Activated CD4-positive, alpha-beta memory T cell treated with anti-CD3 and anti-CD28 coated beads, Interleukin-2, amount 10 ng/mL, durations not matched to agents 7 days and 5 days (primary cell): ENCODE measurements around the gene ROBO2. TPM values are rescaled to one million over a fixed set of nuclear protein-coding genes. Genes with fewer than 3 reads are reported as not detected.

ENCODE experiments used
- CTCF ChIA-PET: fragments of 350-600 bp; sonication (Branson Sonifier 250); formaldehyde crosslinking; loops from one replicate; lab custom pipeline; 2021; ENCODE audit warnings: antibody characterized with exemption, inconsistent platforms; lab: Charles Lee
- POLR2A ChIA-PET: fragments of 350-600 bp; sonication (Branson Sonifier 250); formaldehyde crosslinking; loops from one replicate; lab custom pipeline; 2021; ENCODE audit warnings: antibody characterized with exemption; lab: Charles Lee
- DNase-seq: peaks from one replicate; pipeline ENCODE4 v3.0.0-alpha.2; 2020
- H3K27ac Mint-ChIP-seq: one replicate; pipeline ENCODE4 v1.8.0; 2021; ENCODE audit warnings: mild to moderate bottlenecking, mixed read lengths
- H3K27me3 Mint-ChIP-seq: one replicate; pipeline ENCODE4 v1.8.0; 2021; ENCODE audit warnings: mixed read lengths
- H3K36me3 Mint-ChIP-seq: one replicate; pipeline ENCODE4 v1.8.0; 2021; ENCODE audit warnings: low read depth, mixed read lengths
- H3K4me1 Mint-ChIP-seq: one replicate; pipeline ENCODE4 v1.8.0; 2021; ENCODE audit warnings: mixed read lengths
- H3K4me3 Mint-ChIP-seq: one replicate; pipeline ENCODE4 v1.8.0; 2021; ENCODE audit warnings: mild to moderate bottlenecking, mixed read lengths
- H3K9me3 Mint-ChIP-seq: one replicate; pipeline ENCODE4 v1.8.0; 2021; ENCODE audit warnings: mixed read lengths
- total RNA-seq, 2 experiments: library from RNA; stranded (reverse); gene quantifications; one replicate each; pipeline ENCODE4 v1.2.3, GENCODE V29; 2021

ROBO2 gene
- total RNA-seq, 2 experiments from 2014 or later: not detected

- no peaks in the 10 kb centered on the region for H3K36me3 Mint-ChIP-seq
- peaks cover 4% of the 10 kb centered on the region for H3K9me3 Mint-ChIP-seq
- no peak overlapping the region for H3K27ac Mint-ChIP-seq
- H3K27me3 Mint-ChIP-seq: no peaks in the 10 kb centered on the region
- no peak overlapping the region for H3K4me3 Mint-ChIP-seq
- ChIA-PET POLR2A (no interaction called here), CTCF (no interaction called here)
- no peaks in the 10 kb centered on the region for H3K4me1 Mint-ChIP-seq
- DNase-seq: no peak
These were observed 25.9 kb downstream of the ROBO2 start for GRCh38 chr3:77065750-77066149.

- no peak for DNase-seq
- H3K27ac Mint-ChIP-seq: no peak overlapping the region
These were observed 26.9 kb downstream of the ROBO2 start for GRCh38 chr3:77066829-77067228.

GRCh38 chr3:77068808-77069207, 28.9 kb downstream of the ROBO2 start:
- Mint-ChIP-seq H3K27ac (no peak overlapping the region), H3K4me3 (no peak overlapping the region), H3K36me3 (no peaks in the 10 kb centered on the region), H3K4me1 (no peaks in the 10 kb centered on the region), H3K27me3 (no peaks in the 10 kb centered on the region), H3K9me3 (peaks cover 12% of the 10 kb centered on the region)
- CTCF ChIA-PET: no interaction called here
- DNase-seq: no peak
- POLR2A ChIA-PET: no interaction called here

More at GRCh38 chr3:77066829-77067228, 26.9 kb downstream of the ROBO2 start:
- POLR2A ChIA-PET: no interaction called here
- Mint-ChIP-seq H3K9me3 (peaks cover 7% of the 10 kb centered on the region), H3K4me1 (no peaks in the 10 kb centered on the region), H3K27me3 (no peaks in the 10 kb centered on the region), H3K4me3 (no peak overlapping the region), H3K36me3 (no peaks in the 10 kb centered on the region)
- CTCF ChIA-PET: no interaction called here

- no peak overlapping the region for H3K4me3 Mint-ChIP-seq
- H3K9me3 Mint-ChIP-seq: peaks cover 16% of the 10 kb centered on the region
- ChIA-PET CTCF (no interaction called here), POLR2A (no interaction called here)
- no peaks in the 10 kb centered on the region for H3K27me3 Mint-ChIP-seq
- H3K4me1 Mint-ChIP-seq: no peaks in the 10 kb centered on the region
- DNase-seq: no peak
- no peaks in the 10 kb centered on the region for H3K36me3 Mint-ChIP-seq
- no peak overlapping the region for H3K27ac Mint-ChIP-seq
These were observed 31.5 kb downstream of the ROBO2 start for GRCh38 chr3:77071364-77071763.

GRCh38 chr3:77071809-77072208, 31.9 kb downstream of the ROBO2 start:
- Mint-ChIP-seq H3K9me3 (peaks cover 16% of the 10 kb centered on the region), H3K4me3 (no peak overlapping the region), H3K27me3 (no peaks in the 10 kb centered on the region), H3K27ac (no peak overlapping the region), H3K4me1 (no peaks in the 10 kb centered on the region), H3K36me3 (no peaks in the 10 kb centered on the region)
- POLR2A ChIA-PET: no interaction called here
- CTCF ChIA-PET: no interaction called here
- DNase-seq: no peak

- CTCF ChIA-PET: no interaction called here
- no peaks in the 10 kb centered on the region for H3K4me1 Mint-ChIP-seq
- no peaks in the 10 kb centered on the region for H3K36me3 Mint-ChIP-seq
- H3K9me3 Mint-ChIP-seq: peaks cover 16% of the 10 kb centered on the region
- no peak overlapping the region for H3K4me3 Mint-ChIP-seq
- no peak overlapping the region for H3K27ac Mint-ChIP-seq
- no peaks in the 10 kb centered on the region for H3K27me3 Mint-ChIP-seq
- POLR2A ChIA-PET: no interaction called here
- no peak for DNase-seq
These were observed 32.3 kb downstream of the ROBO2 start for GRCh38 chr3:77072232-77072631.

GRCh38 chr3:77078279-77078678, 38.4 kb downstream of the ROBO2 start:
- no peak for DNase-seq
- ChIA-PET CTCF (no interaction called here), POLR2A (no interaction called here)
- H3K27ac Mint-ChIP-seq: no peak overlapping the region
- no peaks in the 10 kb centered on the region for H3K4me1 Mint-ChIP-seq
- H3K9me3 Mint-ChIP-seq: peaks cover 19% of the 10 kb centered on the region
- H3K4me3 Mint-ChIP-seq: no peak overlapping the region
- no peaks in the 10 kb centered on the region for H3K27me3 Mint-ChIP-seq
- no peaks in the 10 kb centered on the region for H3K36me3 Mint-ChIP-seq

GRCh38 chr3:77079988-77080610, 40.2 kb downstream of the ROBO2 start:
- Mint-ChIP-seq H3K27me3 (no peaks in the 10 kb centered on the region), H3K36me3 (no peaks in the 10 kb centered on the region), H3K9me3 (peaks cover 16% of the 10 kb centered on the region), H3K4me1 (no peaks in the 10 kb centered on the region), H3K4me3 (no peak overlapping the region), H3K27ac (no peak overlapping the region)
- ChIA-PET POLR2A (no interaction called here), CTCF (no interaction called here)
- DNase-seq: no peak

- CTCF ChIA-PET: no interaction called here
- Mint-ChIP-seq H3K4me3 (no peak overlapping the region), H3K27ac (no peak overlapping the region), H3K36me3 (no peaks in the 10 kb centered on the region), H3K4me1 (no peaks in the 10 kb centered on the region), H3K27me3 (no peaks in the 10 kb centered on the region), H3K9me3 (peaks cover 13% of the 10 kb centered on the region)
- DNase-seq: no peak
- POLR2A ChIA-PET: no interaction called here
These were observed 41.4 kb downstream of the ROBO2 start for GRCh38 chr3:77081240-77081661.

- no peaks in the 10 kb centered on the region for H3K36me3 Mint-ChIP-seq
- DNase-seq: no peak
- H3K9me3 Mint-ChIP-seq: peaks cover 7% of the 10 kb centered on the region
- H3K27me3 Mint-ChIP-seq: no peaks in the 10 kb centered on the region
- no peaks in the 10 kb centered on the region for H3K4me1 Mint-ChIP-seq
- no peak overlapping the region for H3K27ac Mint-ChIP-seq
- H3K4me3 Mint-ChIP-seq: no peak overlapping the region
- POLR2A ChIA-PET: no interaction called here
- CTCF ChIA-PET: no interaction called here
These were observed 44.6 kb downstream of the ROBO2 start for GRCh38 chr3:77084511-77084910.

GRCh38 chr3:77086408-77086807, 46.5 kb downstream of the ROBO2 start:
- H3K4me1 Mint-ChIP-seq: no peaks in the 10 kb centered on the region
- ChIA-PET POLR2A (no interaction called here), CTCF (no interaction called here)
- peaks cover 8% of the 10 kb centered on the region for H3K9me3 Mint-ChIP-seq
- no peak for DNase-seq
- no peak overlapping the region for H3K27ac Mint-ChIP-seq
- H3K36me3 Mint-ChIP-seq: no peaks in the 10 kb centered on the region
- no peaks in the 10 kb centered on the region for H3K27me3 Mint-ChIP-seq
- H3K4me3 Mint-ChIP-seq: no peak overlapping the region

GRCh38 chr3:77091809-77092208, 51.9 kb downstream of the ROBO2 start:
- Mint-ChIP-seq H3K27ac (no peak overlapping the region), H3K36me3 (no peaks in the 10 kb centered on the region)
- POLR2A ChIA-PET: no interaction called here

GRCh38 chr3:77093101-77093500, 53.2 kb downstream of the ROBO2 start:
- Mint-ChIP-seq H3K36me3 (no peaks in the 10 kb centered on the region), H3K4me3 (no peak overlapping the region), H3K4me1 (no peaks in the 10 kb centered on the region), H3K27ac (no peak overlapping the region), H3K9me3 (peaks cover 15% of the 10 kb centered on the region), H3K27me3 (no peaks in the 10 kb centered on the region)
- DNase-seq: no peak
- CTCF ChIA-PET: no interaction called here
- POLR2A ChIA-PET: no interaction called here

More at GRCh38 chr3:77091809-77092208, 51.9 kb downstream of the ROBO2 start:
- no peaks in the 10 kb centered on the region for H3K27me3 Mint-ChIP-seq
- H3K9me3 Mint-ChIP-seq: peaks cover 8% of the 10 kb centered on the region
- no peak for DNase-seq
- no peaks in the 10 kb centered on the region for H3K4me1 Mint-ChIP-seq
- H3K4me3 Mint-ChIP-seq: no peak overlapping the region
- CTCF ChIA-PET: no interaction called here

- POLR2A ChIA-PET: no interaction called here
- no peak for DNase-seq
- no peaks in the 10 kb centered on the region for H3K4me1 Mint-ChIP-seq
- H3K27me3 Mint-ChIP-seq: no peaks in the 10 kb centered on the region
- H3K36me3 Mint-ChIP-seq: no peaks in the 10 kb centered on the region
- peaks cover 11% of the 10 kb centered on the region for H3K9me3 Mint-ChIP-seq
- H3K4me3 Mint-ChIP-seq: no peak overlapping the region
- CTCF ChIA-PET: no interaction called here
- H3K27ac Mint-ChIP-seq: no peak overlapping the region
These were observed 56.2 kb downstream of the ROBO2 start for GRCh38 chr3:77096145-77096544.
